RWPE2 (cell line): ENCODE data around the gene PFDN4.

Source experiments
- ATAC-seq: fragments of 200-7000 bp; cut with Tn5 transposase; 3 replicates; pipeline ENCODE4 v1.9.1; 2021; ENCODE audit warnings: low read depth
- DNase-seq: peaks from one replicate; pipeline ENCODE4 v3.0.0-alpha.2; 2020; ENCODE audit warnings: low spot score
- H3K27ac ChIP-seq: fragments of 450-650 bp; 2 replicates; pipeline ENCODE4 v1.5.1; 2017; ENCODE audit warnings: mild to moderate bottlenecking; ENCODE audit not compliant: poor library complexity, severe bottlenecking
- H3K27me3 ChIP-seq: fragments of 250-450 bp; sonication (Bioruptor Pico); 2 replicates; pipeline ENCODE4 v1.5.1; 2021; ENCODE audit warnings: mild to moderate bottlenecking, moderate library complexity; ENCODE audit not compliant: insufficient read depth, poor library complexity, severe bottlenecking
- H3K36me3 ChIP-seq: fragments of 250-450 bp; sonication (Bioruptor Pico); 2 replicates; pipeline ENCODE4 v1.5.1; 2020; ENCODE audit warnings: low read depth, mild to moderate bottlenecking, moderate library complexity
- H3K4me1 ChIP-seq: fragments of 250-450 bp; sonication (Bioruptor Pico); 2 replicates; pipeline ENCODE4 v1.5.1; 2021; ENCODE audit warnings: mild to moderate bottlenecking, moderate library complexity; ENCODE audit not compliant: insufficient read depth, poor library complexity, severe bottlenecking
- H3K4me3 ChIP-seq: fragments of 250-450 bp; sonication (Bioruptor Pico); 2 replicates; pipeline ENCODE4 v1.5.1; 2021; ENCODE audit warnings: mild to moderate bottlenecking, moderate library complexity; ENCODE audit not compliant: severe bottlenecking
- H3K9me3 ChIP-seq: fragments of 250-450 bp; sonication (Bioruptor Pico); 2 replicates; pipeline ENCODE4 v1.5.1; 2021; ENCODE audit warnings: mild to moderate bottlenecking, moderate library complexity; ENCODE audit not compliant: severe bottlenecking
- CTCF ChIP-seq: fragments of 450-650 bp; IDR thresholded peaks from one replicate; pipeline ENCODE4 v1.5.1; 2017; ENCODE audit warnings: mild to moderate bottlenecking, moderate library complexity; ENCODE audit not compliant: poor library complexity, severe bottlenecking

The PFDN4 gene, protein sequence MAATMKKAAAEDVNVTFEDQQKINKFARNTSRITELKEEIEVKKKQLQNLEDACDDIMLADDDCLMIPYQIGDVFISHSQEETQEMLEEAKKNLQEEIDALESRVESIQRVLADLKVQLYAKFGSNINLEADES

DNA sequence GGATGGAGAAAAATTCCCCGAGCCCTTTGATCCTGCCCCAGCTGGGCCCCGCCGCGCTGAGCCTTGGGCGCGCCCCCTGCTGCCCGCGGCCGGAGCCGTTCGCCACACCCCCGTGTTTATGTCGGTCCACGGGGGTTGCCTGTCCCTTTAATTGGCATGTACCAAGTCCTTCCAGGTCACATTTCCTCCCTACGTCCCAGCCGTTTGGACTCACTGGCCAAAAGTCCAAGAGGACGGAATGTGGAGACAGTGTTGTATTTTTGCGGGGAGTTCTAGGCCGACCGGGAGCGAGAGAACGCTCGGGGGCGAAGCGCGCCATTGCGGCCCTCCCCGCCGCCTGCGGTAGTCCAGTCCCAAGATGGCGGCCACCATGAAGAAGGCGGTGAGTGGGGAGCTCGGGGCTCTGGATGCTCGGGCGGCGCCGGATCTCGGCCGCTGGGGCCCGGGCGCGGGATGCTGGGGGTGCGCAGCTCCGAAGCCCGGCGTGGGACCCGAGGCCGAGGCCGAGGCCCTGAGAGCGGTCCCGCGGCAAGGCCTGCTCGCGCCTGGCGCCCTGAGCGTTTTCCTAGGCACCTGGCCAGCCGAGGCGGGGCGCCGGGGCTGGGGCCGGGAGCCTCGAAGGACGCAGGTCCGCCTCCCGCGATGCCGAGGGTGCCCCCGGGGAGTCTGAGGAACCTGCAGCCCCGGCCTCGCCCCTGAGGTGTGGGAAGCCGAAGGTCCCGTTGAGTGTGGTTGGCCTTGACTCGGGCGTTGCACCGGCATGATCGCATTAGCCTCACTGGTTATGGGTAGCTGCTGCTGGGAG, at the start of gene PFDN4:
Gene PFDN4 (plus strand): TSS at position 345 of the 805 bp plus-strand sequence. CDS start 14 bp downstream, at position 359.
- Histone ChIP-seq H3K36me3 (peaks cover 22% of the 10 kb centered on the region), H3K4me3 (peak within 1 kb of the TSS; percentile 88), H3K27ac (peak within 1 kb of the TSS; percentile 56), H3K9me3 (no peaks in the 10 kb centered on the region), H3K4me1 (peaks cover 5% of the 10 kb centered on the region), H3K27me3 (no peaks in the 10 kb centered on the region)
- TF ChIP-seq CTCF = peak; percentile 100
- peak; percentile 95 for DNase-seq
- ATAC-seq = peak; percentile 92

GRCh38 chr20:54158226-54158625, 49.7 kb upstream of the PFDN4 start:
- Histone ChIP-seq H3K4me1 (no peaks in the 10 kb centered on the region), H3K4me3 (no peak overlapping the region), H3K9me3 (no peaks in the 10 kb centered on the region), H3K27ac (no peak overlapping the region), H3K36me3 (no peaks in the 10 kb centered on the region), H3K27me3 (no peaks in the 10 kb centered on the region)
- DNase-seq (no peak), ATAC-seq (no peak)
- no peak for TF ChIP-seq CTCF

GRCh38 chr20:54158856-54159418, 49.0 kb upstream of the PFDN4 start:
- no peaks in the 10 kb centered on the region for H3K27me3 ChIP-seq
- no peak overlapping the region for H3K4me3 ChIP-seq
- DNase-seq = no peak
- no peak for TF ChIP-seq CTCF
- no peaks in the 10 kb centered on the region for H3K4me1 ChIP-seq
- H3K9me3 ChIP-seq = no peaks in the 10 kb centered on the region
- ATAC-seq = no peak
- no peaks in the 10 kb centered on the region for H3K36me3 ChIP-seq
- H3K27ac ChIP-seq = no peak overlapping the region

- TF ChIP-seq CTCF = no peak
- Histone ChIP-seq H3K27me3 (no peaks in the 10 kb centered on the region), H3K4me1 (no peaks in the 10 kb centered on the region), H3K36me3 (no peaks in the 10 kb centered on the region), H3K27ac (no peak overlapping the region), H3K9me3 (no peaks in the 10 kb centered on the region), H3K4me3 (no peak overlapping the region)
- DNase-seq (no peak), ATAC-seq (no peak)
Observed at GRCh38 chr20:54160065-54161007, 47.6 kb upstream of the PFDN4 start.
